ENCODE data around the gene KAT2B. TPM values are rescaled to one million over a fixed set of nuclear protein-coding genes. Genes with fewer than 3 reads are reported as not detected.
"Not testable (repeated sequence)": the region's sequence is repeated elsewhere in the genome, so short reads cannot be mapped to it uniquely, and the experiment has no call there.

The KAT2B gene
- total RNA-seq, 1 donor from 2014 or later: 69.9 TPM

DNA sequence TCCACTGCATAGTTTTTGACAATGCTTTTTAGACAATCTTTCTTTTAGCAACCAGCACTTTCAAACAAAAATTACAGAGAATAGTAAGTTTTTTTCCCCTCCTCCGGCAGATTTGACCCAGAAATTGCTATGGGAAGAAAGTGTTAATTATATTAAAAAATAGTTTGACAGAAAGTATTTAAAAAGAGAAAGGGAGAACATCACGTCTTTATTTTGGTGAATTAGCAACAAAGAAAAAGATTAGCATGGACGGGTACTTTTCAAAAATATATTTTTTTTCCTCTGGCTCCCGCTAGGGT is 831 bp upstream of the KAT2B start:
- no peak for DNase-seq (ENCODE audit: low spot score)
- intact Hi-C loops (cut with DNase I): loop anchor here (5.0 kb wide), 1 partner anchor 92 kb away; the partner anchor contains the start of gene RAB5A
- ATAC-seq: no peak

- DNase-seq (ENCODE audit: low spot score) (peak; percentile 87), ATAC-seq (peak; percentile 76)
- intact Hi-C loops (cut with DNase I): loop anchor here (10.0 kb wide), 1 partner anchor 144 kb away; the partner anchor contains the start of gene SGO1
Measured at GRCh38 chr3:20040548-20041196, 426 bp downstream of the KAT2B start.

- peak; percentile 90 for DNase-seq (ENCODE audit: low spot score)
- intact Hi-C loops (cut with DNase I): loop anchor here (10.0 kb wide), 1 partner anchor 144 kb away; the partner anchor contains the start of gene SGO1
- ATAC-seq: peak; percentile 86
Measured at GRCh38 chr3:20041197-20041780, 1.0 kb downstream of the KAT2B start.

DNA sequence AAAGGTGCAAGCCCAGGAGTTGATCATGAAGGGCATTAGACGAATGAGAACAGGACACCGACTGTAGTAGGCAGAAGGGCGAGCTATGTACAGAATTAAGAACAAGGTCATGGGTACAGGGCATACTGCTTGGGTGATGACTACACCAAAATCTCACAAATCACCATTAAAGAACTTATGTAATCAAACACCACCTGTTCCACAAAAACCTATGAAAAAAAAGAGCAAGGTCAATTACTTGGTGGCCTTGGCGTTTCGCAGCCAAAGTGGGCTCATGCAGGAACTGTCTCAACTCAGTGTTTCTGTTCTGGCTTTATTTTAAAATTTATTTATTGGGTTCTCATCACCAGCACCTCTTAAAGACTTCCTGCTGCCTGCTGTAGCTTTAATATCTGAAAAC is 2.1 kb downstream of the KAT2B start:
- DNase-seq (ENCODE audit: low spot score) (no peak), ATAC-seq (no peak)
- intact Hi-C loops (cut with DNase I): loop anchor here (10.0 kb wide), 1 partner anchor 142 kb away; the partner anchor contains the start of gene SGO1

DNA sequence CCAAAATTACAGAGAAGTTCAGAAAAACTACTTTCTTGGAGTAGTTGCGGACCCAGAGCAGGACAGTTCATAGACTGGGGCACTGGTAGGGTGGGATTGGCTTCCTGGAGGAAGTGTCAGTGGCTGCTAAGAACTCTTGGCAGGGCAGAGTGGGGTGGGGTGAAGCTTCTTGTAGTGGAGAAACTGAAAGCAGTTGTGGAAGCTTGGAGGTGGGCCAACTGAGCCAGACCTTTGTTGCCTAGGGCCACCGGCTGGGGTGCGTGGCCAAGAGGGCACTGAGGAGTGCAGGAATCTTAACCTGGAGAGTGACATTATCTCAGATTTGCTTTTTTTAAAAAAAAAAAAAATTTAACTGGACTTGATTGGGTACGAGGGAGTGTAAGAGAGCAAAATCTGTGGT is 3.1 kb downstream of the KAT2B start:
- intact Hi-C loops (cut with DNase I): loop anchor here (10.0 kb wide), 1 partner anchor 141 kb away; the partner anchor contains the start of gene SGO1
- peak; percentile 49 for ATAC-seq

DNA sequence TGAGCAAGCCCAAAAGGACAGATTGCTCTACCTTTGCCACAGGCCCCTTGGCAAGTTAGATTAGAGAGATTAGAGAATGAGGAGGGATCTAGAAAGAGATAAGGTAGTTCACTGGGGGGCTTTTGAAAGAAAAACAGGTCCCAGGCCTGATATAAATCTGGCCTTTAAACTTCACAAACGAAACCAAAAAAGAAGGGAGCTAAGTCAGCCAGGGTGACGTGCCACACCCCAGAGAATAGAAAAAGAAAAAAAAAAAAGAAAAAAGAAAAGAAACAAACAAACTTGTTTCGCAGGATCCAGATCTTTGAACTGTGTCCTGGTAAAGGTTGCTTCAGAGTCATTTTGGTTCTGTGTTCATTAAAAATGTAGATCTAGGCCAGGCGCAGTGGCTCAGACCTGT is 3.6 kb downstream of the KAT2B start:
- intact Hi-C loops (cut with DNase I): loop anchor here (10.0 kb wide), 1 partner anchor 141 kb away; the partner anchor contains the start of gene SGO1
- ATAC-seq (no peak), DNase-seq (ENCODE audit: low spot score) (no peak)

More for the DNA sequence above, 3.1 kb downstream of the KAT2B start:
- DNase-seq (ENCODE audit: low spot score): peak; percentile 90

DNA sequence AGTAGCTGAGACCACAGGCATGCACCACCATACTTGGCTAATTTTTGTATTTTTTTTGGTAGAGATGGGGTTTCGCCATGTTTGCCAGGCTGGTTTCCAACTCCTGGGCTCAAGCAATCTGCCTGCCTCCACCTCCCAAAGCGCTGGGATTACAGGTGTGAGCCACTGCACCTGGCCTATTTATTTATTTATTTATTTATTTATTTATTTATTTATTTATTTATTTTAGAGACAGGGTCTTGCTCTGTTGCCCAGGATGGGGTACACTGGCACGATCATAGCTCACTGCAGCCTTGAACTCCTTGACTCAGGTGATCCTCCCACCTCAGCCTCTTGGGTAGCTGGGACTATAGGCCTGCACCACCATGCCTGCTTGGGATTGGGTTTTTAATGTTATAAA is 4.9 kb downstream of the KAT2B start:
- ATAC-seq; DNase-seq (ENCODE audit: low spot score): not testable (repeated sequence)
- intact Hi-C loops (cut with DNase I): loop anchor here (10.0 kb wide), 1 partner anchor 140 kb away; the partner anchor contains the start of gene SGO1

GRCh38 chr3:20046556-20046955 is 6.3 kb downstream of the KAT2B start:
- intact Hi-C loops (cut with DNase I): loop anchor here (10.0 kb wide), 1 partner anchor 138 kb away; the partner anchor contains the start of gene SGO1
- no peak for ATAC-seq

DNA sequence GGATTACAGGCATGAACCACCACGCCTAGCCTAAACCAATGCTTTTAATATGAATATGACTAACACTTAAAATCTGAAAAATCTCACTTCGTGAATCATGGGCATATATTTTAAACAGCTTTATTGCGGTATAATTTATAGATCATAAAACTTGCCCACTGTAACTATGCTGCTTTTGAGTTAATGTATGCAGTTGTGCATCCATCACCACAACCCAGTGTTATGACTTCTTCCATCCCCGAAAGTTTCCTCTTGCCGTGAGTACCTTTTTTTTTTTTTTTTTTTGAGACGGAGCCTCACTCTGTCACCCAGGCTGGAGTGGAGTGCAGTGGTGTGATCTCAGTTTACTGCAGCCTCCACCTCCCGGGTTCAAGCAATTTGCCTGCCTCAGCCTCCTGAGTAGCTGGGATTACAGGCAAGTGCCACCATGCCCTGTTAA is 7.1 kb downstream of the KAT2B start:
- ATAC-seq: no peak
- intact Hi-C loops (cut with DNase I): loop anchor here (10.0 kb wide), 1 partner anchor 137 kb away; the partner anchor contains the start of gene SGO1
- DNase-seq (ENCODE audit: low spot score): no peak

More at GRCh38 chr3:20046556-20046955, 6.3 kb downstream of the KAT2B start:
- DNase-seq (ENCODE audit: low spot score): no peak

- DNase-seq (ENCODE audit: low spot score) (no peak), ATAC-seq (peak; percentile 58)
- intact Hi-C loops (cut with DNase I): loop anchor here (10.0 kb wide), 1 partner anchor 137 kb away; the partner anchor contains the start of gene SGO1
Measured at GRCh38 chr3:20047976-20048883, 8.0 kb downstream of the KAT2B start.

- ATAC-seq (no peak), DNase-seq (ENCODE audit: low spot score) (no peak)
- intact Hi-C loops (cut with DNase I): no loop called here
Measured at GRCh38 chr3:20051123-20051806, 11.0 kb downstream of the KAT2B start.

- DNase-seq (ENCODE audit: low spot score) (no peak), ATAC-seq (no peak)
- intact Hi-C loops (cut with DNase I): no loop called here
Measured at GRCh38 chr3:20052851-20053250, 12.6 kb downstream of the KAT2B start.

DNA sequence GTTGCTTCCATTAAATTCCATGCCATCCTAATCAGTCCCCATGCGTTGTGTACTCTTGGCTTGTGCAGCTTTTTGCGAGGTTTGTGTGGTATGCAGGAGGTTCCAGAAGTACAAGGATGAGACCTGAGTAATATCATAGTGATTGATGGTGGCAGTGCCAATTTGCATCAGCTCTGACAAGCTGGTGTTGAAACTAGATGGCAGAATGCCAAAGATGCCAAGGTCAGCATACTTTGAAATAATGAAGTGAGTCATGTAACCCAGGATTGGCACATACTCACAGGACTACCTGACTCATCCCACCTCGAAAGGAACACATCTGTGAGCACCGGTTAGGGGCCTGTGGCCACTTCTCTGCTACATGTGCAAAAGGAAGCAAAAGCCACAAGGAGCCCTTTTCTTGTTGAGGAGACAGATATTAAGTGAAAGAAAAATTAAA is 14.3 kb downstream of the KAT2B start:
- DNase-seq (ENCODE audit: low spot score) (no peak), ATAC-seq (peak; percentile 29)
- intact Hi-C loops (cut with DNase I): no loop called here

DNA sequence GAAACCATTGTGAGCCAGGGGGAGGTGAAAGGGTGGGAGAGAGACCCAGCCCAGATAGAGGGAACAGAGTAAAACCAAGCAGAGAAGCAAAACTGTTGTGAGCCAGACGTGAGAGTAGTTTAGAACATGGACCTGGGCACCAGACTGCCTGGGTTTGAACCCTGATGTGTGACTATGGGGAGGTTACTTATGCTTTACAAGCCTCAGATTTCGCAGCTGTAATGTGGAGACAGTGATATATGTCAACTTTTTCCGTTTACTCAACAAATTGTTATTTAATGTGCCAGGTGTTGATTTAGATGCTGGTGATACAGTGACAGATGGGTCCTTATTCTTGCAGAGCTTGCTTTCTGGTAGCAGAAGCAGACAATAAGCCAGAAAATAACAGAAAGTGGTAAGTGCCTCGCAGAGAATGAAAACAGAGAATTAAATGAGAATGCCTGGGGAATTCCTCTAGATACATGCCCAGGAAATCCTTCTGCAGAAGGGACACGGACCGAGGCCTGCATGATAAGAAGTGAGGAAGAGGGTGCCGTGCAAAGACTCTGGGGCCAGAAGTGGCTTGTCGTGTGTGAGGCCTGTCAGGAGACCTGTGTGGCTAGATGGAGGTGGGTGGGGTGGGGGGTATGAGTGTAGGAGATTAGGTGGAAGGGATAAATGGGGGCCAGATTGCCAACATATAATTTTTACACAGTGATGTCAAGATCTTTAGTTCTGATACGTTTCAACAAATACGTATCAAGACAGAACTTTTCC is 15.0 kb downstream of the KAT2B start:
- ATAC-seq: peak; percentile 6
- intact Hi-C loops (cut with DNase I): no loop called here
- no peak for DNase-seq (ENCODE audit: low spot score)

GRCh38 chr3:20055842-20056241 is 15.6 kb downstream of the KAT2B start:
- no peak for ATAC-seq
- intact Hi-C loops (cut with DNase I): no loop called here

DNA sequence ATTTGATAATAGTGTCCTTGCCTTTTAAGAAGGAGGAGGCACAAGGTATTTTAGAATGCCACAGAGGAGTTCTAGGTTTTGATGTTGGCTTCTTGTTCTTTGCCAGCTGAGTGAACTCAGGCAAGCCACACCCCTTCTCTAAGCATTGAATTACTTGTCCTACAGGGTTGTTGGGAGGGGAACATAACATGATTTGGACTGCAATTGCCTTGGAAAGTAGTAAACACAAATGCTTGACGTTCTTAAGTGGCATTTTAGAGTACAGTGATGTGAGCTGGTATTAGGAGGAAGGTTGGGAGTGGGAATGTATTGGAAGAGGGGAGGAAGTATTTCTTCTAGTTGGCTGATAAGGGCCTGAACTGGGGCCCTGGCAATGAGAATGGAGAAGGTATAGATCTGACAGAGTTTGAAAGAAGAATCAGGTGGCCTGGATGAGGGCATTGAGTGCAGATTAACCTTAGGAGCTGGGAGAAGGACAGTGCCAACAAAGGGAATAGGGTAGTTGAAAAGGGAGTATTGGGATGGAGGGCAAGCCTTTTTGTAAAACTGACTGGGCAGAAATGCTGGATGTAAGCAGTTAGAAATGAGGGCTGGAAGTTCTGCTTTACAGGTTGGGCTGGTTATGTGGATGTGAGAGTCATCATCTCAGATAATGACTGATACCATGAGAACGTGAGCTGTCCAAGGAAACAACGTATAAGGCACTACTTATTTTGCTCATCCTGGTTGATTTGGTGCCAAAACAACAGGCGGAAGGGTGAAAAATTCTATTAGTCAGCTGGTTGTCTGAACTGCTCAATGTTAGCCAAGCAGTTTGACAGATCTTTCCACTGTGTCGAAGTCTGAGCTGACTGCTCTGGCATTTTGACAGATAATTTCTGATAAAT is 16.7 kb downstream of the KAT2B start:
- ATAC-seq: peak; percentile 52
- intact Hi-C loops (cut with DNase I): no loop called here
- no peak for DNase-seq (ENCODE audit: low spot score)

More at GRCh38 chr3:20055842-20056241, 15.6 kb downstream of the KAT2B start:
- DNase-seq (ENCODE audit: low spot score): no peak
